Measurements from ENCODE around the gene COL9A1. TPM values are rescaled to one million over a fixed set of nuclear protein-coding genes. Genes with fewer than 3 reads are reported as not detected.

Gene COL9A1
- total and polyA plus RNA-seq, 2 of the 8 experiments (the other 6 are each of a cell fraction or from before 2014, with no cell fraction given): 7.9 to 18.1 TPM

GRCh38 chr6:70168681-70169377 is 134.1 kb downstream of the COL9A1 start (continued):
- TF ChIP-seq PHF8 (conservative IDR thresholded peaks at IDR 0.05; ENCODE audit: low read depth, low read length): no peak
- no peak for TF ChIP-seq CTCF (IDR thresholded peaks at IDR 0.05; ENCODE audit: control extremely low read depth in 1 of 3, insufficient read depth in 1 of 3, low read depth in 1 of 3, low read length in 3 of 3)
- no peak for TF ChIP-seq ZNF274 (IDR thresholded peaks at IDR 0.05; ENCODE audit: borderline replicate concordance, extremely low read depth, low read length)

Other genes with a start within 250 kb of the COL9A1 start
- gene FAM135A, start 110.4 kb upstream of the COL9A1 start, total RNA-seq (2021; fragmentation: NEBNext Ultra II Directional; extraction: Animal tissue kit (Norgen Biotek cat#: 25700)): 34.7 and 35.7 TPM in 2 replicates
- gene FAM135A, start 110.4 kb upstream of the COL9A1 start, polyA plus RNA-seq (2011; rRNA removed): 12.3 and 17.4 TPM in 2 replicates